Fibroblast of lung (primary cell): Measurements from ENCODE around the gene GM2A. TPM values are rescaled to one million over a fixed set of nuclear protein-coding genes. Genes with fewer than 3 reads are reported as not detected.
"Not testable (repeated sequence)": the region's sequence is repeated elsewhere in the genome, so short reads cannot be mapped to it uniquely, and the experiment has no call there.

Source experiments
- DNase-seq, 2 donors: peaks; one replicate each; pipeline versions ENCODE4 v3.0.0 to v3.0.0-alpha.2; 2010; ENCODE audit warnings: low read depth in 2 of 2
- H2AFZ ChIP-seq: 2 replicates; pipeline ENCODE4 v1.5.1; 2012; ENCODE audit warnings: low read length, control low read depth, inconsistent platforms
- H3K27ac ChIP-seq: 2 replicates; pipeline ENCODE4 v1.5.1; 2011; ENCODE audit warnings: low read length, control low read depth; ENCODE audit not compliant: insufficient read depth
- H3K27me3 ChIP-seq: 2 replicates; pipeline ENCODE4 v1.5.1; 2011; ENCODE audit warnings: mild to moderate bottlenecking, low read length; ENCODE audit not compliant: control insufficient read depth, insufficient read depth
- H3K36me3 ChIP-seq: 2 replicates; pipeline ENCODE4 v1.5.1; 2011; ENCODE audit warnings: low read length; ENCODE audit not compliant: control insufficient read depth, insufficient read depth
- H3K4me1 ChIP-seq: 2 replicates; pipeline ENCODE4 v1.5.1; 2011; ENCODE audit warnings: low read length; ENCODE audit not compliant: control insufficient read depth, insufficient read depth; ENCODE audit errors: extremely low read depth
- H3K4me2 ChIP-seq: 2 replicates; pipeline ENCODE4 v1.5.1; 2011; ENCODE audit warnings: low read length, control low read depth; ENCODE audit not compliant: insufficient read depth; ENCODE audit errors: extremely low read depth
- H3K4me3 ChIP-seq, 4 experiments: fragments of 200-600 bp in 1 of 4; sonication (generic) in 1 of 4; replicated peaks in 1 of 4; 2 replicates each; pipeline ENCODE4 v1.5.1; 2011 to 2016; ENCODE audit warnings: low read length in 4 of 4, low read depth in 3 of 4, mild to moderate bottlenecking in 3 of 4, control low read depth in 2 of 4, inconsistent platforms in 1 of 4, mixed read lengths in 1 of 4; ENCODE audit not compliant: insufficient read depth in 1 of 4; ENCODE audit errors: control extremely low read depth in 1 of 4
- H3K79me2 ChIP-seq: 2 replicates; pipeline ENCODE4 v1.5.1; 2012; ENCODE audit warnings: mild to moderate bottlenecking, low read length, inconsistent platforms; ENCODE audit not compliant: control insufficient read depth, insufficient read depth
- H3K9ac ChIP-seq: 2 replicates; pipeline ENCODE4 v1.5.1; 2011; ENCODE audit warnings: mild to moderate bottlenecking, low read length, control low read depth; ENCODE audit not compliant: insufficient read depth
- H3K9me3 ChIP-seq: 2 replicates; pipeline ENCODE4 v1.5.1; 2012; ENCODE audit warnings: low read depth, low read length; ENCODE audit not compliant: control insufficient read depth, insufficient read depth
- H4K20me1 ChIP-seq: 2 replicates; pipeline ENCODE4 v1.5.1; 2011; ENCODE audit warnings: low read length; ENCODE audit not compliant: control insufficient read depth, insufficient read depth; ENCODE audit errors: extremely low read depth
- CTCF ChIP-seq, 2 donors: IDR thresholded peaks in 1 of 2; conservative IDR thresholded peaks in 1 of 2; 1 replicate in 1 of 2; 2 replicates in 1 of 2; pipeline ENCODE4 v1.5.1; 2011 to 2012; ENCODE audit warnings: low read length in 2 of 2, control low read depth in 1 of 2, inconsistent platforms in 1 of 2, low read depth in 1 of 2, mild to moderate bottlenecking in 1 of 2
- EZH2 ChIP-seq: IDR thresholded peaks from 2 replicates; pipeline ENCODE4 v1.5.1; 2012; ENCODE audit warnings: low read length, control low read depth, mild to moderate bottlenecking; ENCODE audit errors: missing control alignments
- polyA plus RNA-seq, 2 donors: library from polyadenylated mRNA; depleted of rRNA in 1 of 2; stranded (reverse) in 1 of 2; unstranded in 1 of 2; fragments of >200 nt; gene quantifications; 2 replicates each; pipeline ENCODE4 v1.2.1, GENCODE V29; 2011 to 2012; ENCODE audit warnings: missing spikeins in 1 of 2
- total RNA-seq: library from RNA; depleted of rRNA; stranded (reverse); fragments of >200 nt; gene quantifications from 2 replicates; pipeline ENCODE4 v1.2.1, GENCODE V29; 2014

Gene GM2A
- total and polyA plus RNA-seq, 2 donors (not counting 1 experiment from before 2014, with no cell fraction given): 11.9 to 28.2 TPM

GRCh38 chr5:151237685-151238084 lies 15.3 kb upstream of the GM2A start:
- H3K4me2 ChIP-seq: no peak overlapping the region
- H3K27me3 ChIP-seq: peaks cover 5% of the 10 kb centered on the region
- no peak for DNase-seq
- H4K20me1 ChIP-seq: no peaks in the 10 kb centered on the region
- H3K79me2 ChIP-seq: no peaks in the 10 kb centered on the region
- H3K4me1 ChIP-seq: no peaks in the 10 kb centered on the region
- TF ChIP-seq CTCF (conservative IDR thresholded peaks at IDR 0.05 in 1 of 2, IDR thresholded peaks at IDR 0.05 in 1 of 2; ENCODE audit: low read depth in 1 of 2, low read length in 2 of 2) (no peak), EZH2 (no peak)
- no peaks in the 10 kb centered on the region for H3K36me3 ChIP-seq
- H3K4me3 ChIP-seq: no peak overlapping the region
- no peak overlapping the region for H2AFZ ChIP-seq
- no peak overlapping the region for H3K27ac ChIP-seq
- H3K9me3 ChIP-seq: no peaks in the 10 kb centered on the region
- no peak overlapping the region for H3K9ac ChIP-seq

GRCh38 chr5:151238303-151238741 lies 14.7 kb upstream of the GM2A start:
- no peak for TF ChIP-seq CTCF (conservative IDR thresholded peaks at IDR 0.05 in 1 of 2, IDR thresholded peaks at IDR 0.05 in 1 of 2; ENCODE audit: low read depth in 1 of 2, low read length in 2 of 2)
- peak; percentile 82 for TF ChIP-seq EZH2
- peaks cover 5% of the 10 kb centered on the region for H3K27me3 ChIP-seq
- no peaks in the 10 kb centered on the region for H3K9me3 ChIP-seq
- H2AFZ ChIP-seq: no peak overlapping the region
- peak overlapping the region; percentile 69 for H3K4me2 ChIP-seq
- H3K9ac ChIP-seq: no peak overlapping the region
- no peak overlapping the region for H3K4me3 ChIP-seq
- H3K79me2 ChIP-seq: no peaks in the 10 kb centered on the region
- H3K27ac ChIP-seq: no peak overlapping the region
- H4K20me1 ChIP-seq: no peaks in the 10 kb centered on the region
- H3K36me3 ChIP-seq: no peaks in the 10 kb centered on the region
- no peak for DNase-seq
- no peaks in the 10 kb centered on the region for H3K4me1 ChIP-seq

- H3K4me2 ChIP-seq: peak overlapping the region; percentile 69
- DNase-seq: peak; percentile 45 to 78
- TF ChIP-seq EZH2 (no peak), CTCF (conservative IDR thresholded peaks at IDR 0.05 in 1 of 2, IDR thresholded peaks at IDR 0.05 in 1 of 2; ENCODE audit: low read depth in 1 of 2, low read length in 2 of 2) (peak; percentile 61 to 91)
Observed at GRCh38 chr5:151239237-151239861, 13.6 kb upstream of the GM2A start.

GRCh38 chr5:151240268-151240835 lies 12.6 kb upstream of the GM2A start:
- H4K20me1 ChIP-seq, DNase-seq, H3K4me2 ChIP-seq, H3K27ac ChIP-seq, H3K36me3 ChIP-seq, H3K79me2 ChIP-seq, H3K9ac ChIP-seq, H3K27me3 ChIP-seq, H2AFZ ChIP-seq, H3K9me3 ChIP-seq, H3K4me1 ChIP-seq, H3K4me3 ChIP-seq: not testable (repeated sequence)

More at GRCh38 chr5:151239237-151239861, 13.6 kb upstream of the GM2A start:
- H2AFZ ChIP-seq: no peak overlapping the region
- no peak overlapping the region for H3K9ac ChIP-seq
- H3K27me3 ChIP-seq: peaks cover 5% of the 10 kb centered on the region
- no peaks in the 10 kb centered on the region for H3K9me3 ChIP-seq
- no peaks in the 10 kb centered on the region for H4K20me1 ChIP-seq
- H3K27ac ChIP-seq: no peak overlapping the region
- no peaks in the 10 kb centered on the region for H3K79me2 ChIP-seq
- peak overlapping the region in 1 of 4 experiments; percentile 10 for H3K4me3 ChIP-seq
- H3K36me3 ChIP-seq: no peaks in the 10 kb centered on the region
- no peaks in the 10 kb centered on the region for H3K4me1 ChIP-seq
